ENCODE results near the gene PIK3R2. TPM values are rescaled to one million over a fixed set of nuclear protein-coding genes. Genes with fewer than 3 reads are reported as not detected.

PIK3R2 gene
- total and polyA plus RNA-seq, 2 of the 13 experiments (the other 11 are each of a cell fraction or from before 2014, with no cell fraction given), result 18.6 to 25.3 TPM

DNA sequence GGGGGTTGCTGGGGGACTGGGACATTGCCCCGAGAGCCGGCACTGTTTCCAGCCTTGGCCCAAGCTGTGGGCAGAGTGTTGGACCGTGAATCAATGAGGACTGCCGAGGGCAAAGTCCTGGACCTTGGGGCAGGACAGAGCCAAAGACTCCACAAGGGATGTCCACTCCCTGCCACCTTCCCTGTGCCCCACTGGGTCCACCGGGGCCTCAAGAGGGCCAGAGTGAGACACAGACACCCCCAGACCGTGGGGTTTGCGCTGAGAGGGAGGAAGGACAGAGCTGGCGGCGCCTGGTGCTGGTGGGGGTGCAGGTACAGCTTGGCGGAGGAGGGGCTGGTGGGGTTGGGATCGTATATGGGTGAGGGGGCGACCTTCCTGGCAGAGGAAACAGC lies 43.6 kb upstream of the PIK3R2 start (continued):
- TF ChIP-seq, protein P1, sequence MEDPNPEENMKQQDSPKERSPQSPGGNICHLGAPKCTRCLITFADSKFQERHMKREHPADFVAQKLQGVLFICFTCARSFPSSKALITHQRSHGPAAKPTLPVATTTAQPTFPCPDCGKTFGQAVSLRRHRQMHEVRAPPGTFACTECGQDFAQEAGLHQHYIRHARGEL (CRISPR knock-in tag; IDR thresholded peaks at IDR 0.05), result no peak
- TF ChIP-seq ZNF530 (CRISPR knock-in tag; IDR thresholded peaks at IDR 0.05; ENCODE audit: low read depth) (no peak), CHD4 (IDR thresholded peaks at IDR 0.05; ENCODE audit: borderline replicate concordance, low read length) (no peak), SMC3 (IDR thresholded peaks at IDR 0.05; ENCODE audit: low read length) (no peak), ZNF670 (CRISPR knock-in tag; IDR thresholded peaks at IDR 0.05; ENCODE audit: borderline replicate concordance) (no peak), NKX3-1 (CRISPR knock-in tag; IDR thresholded peaks at IDR 0.05) (no peak), KDM3A (CRISPR knock-in tag; IDR thresholded peaks at IDR 0.05; ENCODE audit: low read depth) (peak; percentile 81), ZNF850 (CRISPR knock-in tag; conservative IDR thresholded peaks at IDR 0.05) (no peak), HDAC1 (CRISPR knock-in tag; IDR thresholded peaks at IDR 0.05) (no peak; the same call in none of the 2 replicates), ZNF772 (CRISPR knock-in tag; IDR thresholded peaks at IDR 0.05) (0 out of 2 replicates have a peak, but pooled peaks have one; percentile 4), FOSL2 (CRISPR knock-in tag; IDR thresholded peaks at IDR 0.05) (peak; percentile 57; the same call in 1 of the 2 replicates), ZNF557 (CRISPR knock-in tag; IDR thresholded peaks at IDR 0.05) (no peak), RFXAP (CRISPR knock-in tag; IDR thresholded peaks at IDR 0.05; ENCODE audit: borderline replicate concordance) (peak; percentile 45; the same call in 1 of the 2 replicates), ZNF672 (CRISPR knock-in tag; IDR thresholded peaks at IDR 0.05) (no peak), TOE1 (CRISPR knock-in tag; IDR thresholded peaks at IDR 0.05) (no peak)
- TF ChIP-seq, protein P2, sequence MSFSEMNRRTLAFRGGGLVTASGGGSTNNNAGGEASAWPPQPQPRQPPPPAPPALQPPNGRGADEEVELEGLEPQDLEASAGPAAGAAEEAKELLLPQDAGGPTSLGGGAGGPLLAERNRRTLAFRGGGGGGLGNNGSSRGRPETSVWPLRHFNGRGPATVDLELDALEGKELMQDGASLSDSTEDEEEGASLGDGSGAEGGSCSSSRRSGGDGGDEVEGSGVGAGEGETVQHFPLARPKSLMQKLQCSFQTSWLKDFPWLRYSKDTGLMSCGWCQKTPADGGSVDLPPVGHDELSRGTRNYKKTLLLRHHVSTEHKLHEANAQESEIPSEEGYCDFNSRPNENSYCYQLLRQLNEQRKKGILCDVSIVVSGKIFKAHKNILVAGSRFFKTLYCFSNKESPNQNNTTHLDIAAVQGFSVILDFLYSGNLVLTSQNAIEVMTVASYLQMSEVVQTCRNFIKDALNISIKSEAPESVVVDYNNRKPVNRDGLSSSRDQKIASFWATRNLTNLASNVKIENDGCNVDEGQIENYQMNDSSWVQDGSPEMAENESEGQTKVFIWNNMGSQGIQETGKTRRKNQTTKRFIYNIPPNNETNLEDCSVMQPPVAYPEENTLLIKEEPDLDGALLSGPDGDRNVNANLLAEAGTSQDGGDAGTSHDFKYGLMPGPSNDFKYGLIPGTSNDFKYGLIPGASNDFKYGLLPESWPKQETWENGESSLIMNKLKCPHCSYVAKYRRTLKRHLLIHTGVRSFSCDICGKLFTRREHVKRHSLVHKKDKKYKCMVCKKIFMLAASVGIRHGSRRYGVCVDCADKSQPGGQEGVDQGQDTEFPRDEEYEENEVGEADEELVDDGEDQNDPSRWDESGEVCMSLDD (CRISPR knock-in tag; IDR thresholded peaks at IDR 0.05; ENCODE audit: borderline replicate concordance), result peak; percentile 62; the same call in 1 of the 2 replicates
- TF ChIP-seq, protein P3, sequence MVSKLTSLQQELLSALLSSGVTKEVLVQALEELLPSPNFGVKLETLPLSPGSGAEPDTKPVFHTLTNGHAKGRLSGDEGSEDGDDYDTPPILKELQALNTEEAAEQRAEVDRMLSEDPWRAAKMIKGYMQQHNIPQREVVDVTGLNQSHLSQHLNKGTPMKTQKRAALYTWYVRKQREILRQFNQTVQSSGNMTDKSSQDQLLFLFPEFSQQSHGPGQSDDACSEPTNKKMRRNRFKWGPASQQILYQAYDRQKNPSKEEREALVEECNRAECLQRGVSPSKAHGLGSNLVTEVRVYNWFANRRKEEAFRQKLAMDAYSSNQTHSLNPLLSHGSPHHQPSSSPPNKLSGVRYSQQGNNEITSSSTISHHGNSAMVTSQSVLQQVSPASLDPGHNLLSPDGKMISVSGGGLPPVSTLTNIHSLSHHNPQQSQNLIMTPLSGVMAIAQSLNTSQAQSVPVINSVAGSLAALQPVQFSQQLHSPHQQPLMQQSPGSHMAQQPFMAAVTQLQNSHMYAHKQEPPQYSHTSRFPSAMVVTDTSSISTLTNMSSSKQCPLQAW (CRISPR knock-in tag; IDR thresholded peaks at IDR 0.05), result 0 out of 2 replicates have a peak, but pooled peaks have one; percentile 13
- TF ChIP-seq, protein P4, sequence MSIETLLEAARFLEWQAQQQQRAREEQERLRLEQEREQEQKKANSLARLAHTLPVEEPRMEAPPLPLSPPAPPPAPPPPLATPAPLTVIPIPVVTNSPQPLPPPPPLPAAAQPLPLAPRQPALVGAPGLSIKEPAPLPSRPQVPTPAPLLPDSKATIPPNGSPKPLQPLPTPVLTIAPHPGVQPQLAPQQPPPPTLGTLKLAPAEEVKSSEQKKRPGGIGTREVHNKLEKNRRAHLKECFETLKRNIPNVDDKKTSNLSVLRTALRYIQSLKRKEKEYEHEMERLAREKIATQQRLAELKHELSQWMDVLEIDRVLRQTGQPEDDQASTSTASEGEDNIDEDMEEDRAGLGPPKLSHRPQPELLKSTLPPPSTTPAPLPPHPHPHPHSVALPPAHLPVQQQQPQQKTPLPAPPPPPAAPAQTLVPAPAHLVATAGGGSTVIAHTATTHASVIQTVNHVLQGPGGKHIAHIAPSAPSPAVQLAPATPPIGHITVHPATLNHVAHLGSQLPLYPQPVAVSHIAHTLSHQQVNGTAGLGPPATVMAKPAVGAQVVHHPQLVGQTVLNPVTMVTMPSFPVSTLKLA (IDR thresholded peaks at IDR 0.05), result no peak
- TF ChIP-seq, protein P5, sequence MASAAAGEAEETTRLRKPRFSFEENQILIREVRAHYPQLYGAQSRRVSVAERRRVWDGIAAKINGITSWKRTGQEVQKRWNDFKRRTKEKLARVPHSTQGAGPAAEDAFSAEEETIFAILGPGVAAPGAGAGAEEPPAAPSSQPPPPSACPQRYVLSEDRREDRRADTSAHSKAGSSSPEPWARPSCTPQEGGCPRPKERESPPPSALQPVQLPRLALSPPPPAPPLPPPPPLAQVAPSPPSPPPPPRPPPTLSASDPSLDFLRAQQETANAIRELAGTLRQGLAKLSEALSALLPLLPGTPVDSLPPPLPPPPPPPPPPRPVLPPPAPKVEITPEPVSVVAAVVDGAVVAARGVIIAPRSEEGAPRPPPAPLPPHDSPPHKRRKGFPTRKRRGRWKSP (CRISPR knock-in tag; IDR thresholded peaks at IDR 0.05), result no peak
- TF ChIP-seq, protein P6, sequence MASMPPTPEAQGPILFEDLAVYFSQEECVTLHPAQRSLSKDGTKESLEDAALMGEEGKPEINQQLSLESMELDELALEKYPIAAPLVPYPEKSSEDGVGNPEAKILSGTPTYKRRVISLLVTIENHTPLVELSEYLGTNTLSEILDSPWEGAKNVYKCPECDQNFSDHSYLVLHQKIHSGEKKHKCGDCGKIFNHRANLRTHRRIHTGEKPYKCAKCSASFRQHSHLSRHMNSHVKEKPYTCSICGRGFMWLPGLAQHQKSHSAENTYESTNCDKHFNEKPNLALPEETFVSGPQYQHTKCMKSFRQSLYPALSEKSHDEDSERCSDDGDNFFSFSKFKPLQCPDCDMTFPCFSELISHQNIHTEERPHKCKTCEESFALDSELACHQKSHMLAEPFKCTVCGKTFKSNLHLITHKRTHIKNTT (CRISPR knock-in tag; IDR thresholded peaks at IDR 0.05), result 0 out of 2 replicates have a peak, but pooled peaks have one; percentile 15
